PC-9 (cell line): Measurements from ENCODE around the gene SLCO2A1. TPM values are rescaled to one million over a fixed set of nuclear protein-coding genes. Genes with fewer than 3 reads are reported as not detected.

Source experiments
- BruUV-seq: library from RNA; stranded (reverse); fragments of 400-500 nt; replicated peaks from 2 replicates; lab custom pipeline; 2021; lab: Mats Ljungman, UMichigan
- CTCF ChIA-PET: fragments of 300-600 bp; sonication (Branson Sonifier 250); formaldehyde crosslinking; loops from one replicate; lab custom pipeline; 2022; ENCODE audit warnings: antibody characterized with exemption; lab: Charles Lee
- POLR2A ChIA-PET: fragments of 300-600 bp; sonication (Branson Sonifier 250); formaldehyde crosslinking; loops from one replicate; lab custom pipeline; 2022; ENCODE audit warnings: antibody characterized with exemption; ENCODE audit not compliant: unreplicated experiment; lab: Charles Lee
- DNase-seq, 2 experiments: peaks; one replicate each; pipeline versions ENCODE4 v3.0.0 to v3.0.0-alpha.2; 2015 to 2022; ENCODE audit warnings: mixed read lengths in 1 of 2
- H2AFZ ChIP-seq: fragments of 200-600 bp; sonication (generic); 2 replicates; pipeline ENCODE4 v1.8.1; 2017; ENCODE audit warnings: antibody characterized with exemption
- H3F3A ChIP-seq: fragments of 200-600 bp; sonication (generic); 2 replicates; pipeline ENCODE4 v1.8.1; 2017; ENCODE audit warnings: antibody characterized with exemption, mild to moderate bottlenecking, low read depth; ENCODE audit not compliant: insufficient read depth
- H3K27ac ChIP-seq: fragments of 200-600 bp; sonication (generic); 2 replicates; pipeline ENCODE4 v1.6.1; 2016; ENCODE audit warnings: mixed run types
- H3K27me3 ChIP-seq: fragments of 200-600 bp; sonication (generic); 2 replicates; pipeline ENCODE4 v1.6.1; 2016; ENCODE audit warnings: low read depth, mixed run types; ENCODE audit not compliant: insufficient read depth
- H3K36me3 ChIP-seq: fragments of 200-600 bp; sonication (generic); 2 replicates; pipeline ENCODE4 v1.6.1; 2016; ENCODE audit warnings: low read depth, mixed run types
- H3K4me1 ChIP-seq: fragments of 200-600 bp; sonication (generic); replicated peaks from 2 replicates; pipeline ENCODE4 v1.6.1; 2016; ENCODE audit warnings: mixed run types; ENCODE audit not compliant: insufficient read depth
- H3K4me2 ChIP-seq: fragments of 200-600 bp; sonication (generic); 2 replicates; pipeline ENCODE4 v1.6.1; 2017; ENCODE audit warnings: mixed run types
- H3K4me3 ChIP-seq: fragments of 200-600 bp; sonication (generic); 2 replicates; pipeline ENCODE4 v1.6.1; 2016; ENCODE audit warnings: mixed run types
- H3K79me2 ChIP-seq: fragments of 200-600 bp; sonication (generic); 2 replicates; pipeline ENCODE4 v1.6.1; 2017; ENCODE audit warnings: low read depth, mixed run types
- H3K9me2 ChIP-seq: fragments of 200-600 bp; sonication (generic); 2 replicates; pipeline ENCODE4 v1.8.1; 2017; ENCODE audit warnings: mild to moderate bottlenecking; ENCODE audit not compliant: insufficient read depth
- H3K9me3 ChIP-seq: fragments of 200-600 bp; sonication (generic); 2 replicates; pipeline ENCODE4 v1.8.1; 2016; ENCODE audit warnings: low read depth; ENCODE audit not compliant: insufficient read depth
- H4K20me1 ChIP-seq: fragments of 200-600 bp; sonication (generic); 2 replicates; pipeline ENCODE4 v1.8.1; 2017; ENCODE audit not compliant: insufficient read depth
- CTCF ChIP-seq: fragments of 200-600 bp; sonication (generic); conservative IDR thresholded peaks from 2 replicates; pipeline ENCODE4 v1.6.1; 2017; ENCODE audit warnings: mixed run types, antibody characterized with exemption, mild to moderate bottlenecking, moderate library complexity
- EZH2 ChIP-seq: fragments of 200-600 bp; sonication (generic); IDR thresholded peaks from 2 replicates; pipeline ENCODE4 v1.8.0; 2017; ENCODE audit warnings: antibody characterized with exemption, low read depth
- intact Hi-C: fragments of 100-400 bp; cut with micrococcal nuclease; formaldehyde crosslinking; loops from one replicate; pipeline ENCODE4 v1.10.0; 2022; ENCODE audit not compliant: unreplicated experiment
- total RNA-seq: library from RNA; stranded (reverse); gene quantifications from 2 replicates; pipeline ENCODE4 v1.2.3, GENCODE V29; 2021

Gene SLCO2A1
- total RNA-seq, 1 experiment from 2014 or later, result 0.44 TPM

DNA sequence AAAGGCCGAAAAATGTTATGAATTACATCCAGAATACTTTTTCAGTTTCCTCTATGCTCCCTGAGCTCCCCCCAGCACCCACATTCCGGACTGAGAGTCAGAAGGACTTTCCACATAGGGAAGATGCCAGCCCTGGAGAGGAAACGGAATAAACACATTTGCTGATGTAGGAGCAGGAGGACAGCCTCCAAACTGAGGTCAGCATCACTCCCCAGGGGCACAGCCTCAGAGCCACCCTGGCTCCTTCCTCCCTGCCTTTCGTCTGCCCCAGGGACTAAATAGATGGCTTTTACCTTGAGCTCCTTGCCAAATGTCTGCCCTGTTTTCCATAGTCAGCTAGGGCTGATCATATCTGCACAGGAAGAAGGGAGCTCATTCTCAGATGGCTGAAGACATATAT lies 22.6 kb upstream of the SLCO2A1 start:
- DNase-seq, result no peak
- TF ChIP-seq CTCF, result no peak
- TF ChIP-seq EZH2, result no peak
- no peaks in the 10 kb centered on the region for H3K36me3 ChIP-seq
- intact Hi-C loops, result no loop called here
- no peaks in the 10 kb centered on the region for H3K9me3 ChIP-seq
- H3K27ac ChIP-seq, result no peak overlapping the region
- no peaks in the 10 kb centered on the region for H3K27me3 ChIP-seq
- H3F3A ChIP-seq, result no peaks in the 10 kb centered on the region
- no peak overlapping the region for H3K4me3 ChIP-seq
- no peaks in the 10 kb centered on the region for H4K20me1 ChIP-seq
- ChIA-PET POLR2A (no interaction called here), CTCF (no interaction called here)
- no TSS peak for BruUV-seq
- H2AFZ ChIP-seq, result no peak overlapping the region
- H3K4me1 ChIP-seq, result no peaks in the 10 kb centered on the region
- no peaks in the 10 kb centered on the region for H3K79me2 ChIP-seq
- H3K4me2 ChIP-seq, result no peak overlapping the region
- no peaks in the 10 kb centered on the region for H3K9me2 ChIP-seq

GRCh38 chr3:134049676-134050075 lies 20.0 kb upstream of the SLCO2A1 start:
- ChIA-PET CTCF (no interaction called here), POLR2A (no interaction called here)
- Histone ChIP-seq H3K4me3 (no peak overlapping the region), H3K9me3 (peaks cover 13% of the 10 kb centered on the region; the same call in 1 of the 2 replicates), H4K20me1 (no peaks in the 10 kb centered on the region), H3K36me3 (no peaks in the 10 kb centered on the region), H3K27ac (no peak overlapping the region), H3F3A (no peaks in the 10 kb centered on the region), H3K4me1 (no peaks in the 10 kb centered on the region), H3K27me3 (no peaks in the 10 kb centered on the region), H3K4me2 (no peak overlapping the region), H2AFZ (no peak overlapping the region), H3K79me2 (no peaks in the 10 kb centered on the region), H3K9me2 (no peaks in the 10 kb centered on the region)
- DNase-seq, result no peak
- no TSS peak for BruUV-seq
- no peak for TF ChIP-seq CTCF
- TF ChIP-seq EZH2, result no peak
- intact Hi-C loops, result no loop called here

GRCh38 chr3:134048278-134048996 lies 18.7 kb upstream of the SLCO2A1 start:
- Histone ChIP-seq H2AFZ (no peak overlapping the region), H3K79me2 (no peaks in the 10 kb centered on the region), H3K27me3 (no peaks in the 10 kb centered on the region), H3K9me3 (peaks cover 16% of the 10 kb centered on the region; the same call in 1 of the 2 replicates), H3K4me3 (no peak overlapping the region), H3K9me2 (no peaks in the 10 kb centered on the region), H4K20me1 (no peaks in the 10 kb centered on the region), H3K4me2 (no peak overlapping the region), H3K27ac (no peak overlapping the region), H3F3A (no peaks in the 10 kb centered on the region), H3K4me1 (no peaks in the 10 kb centered on the region), H3K36me3 (no peaks in the 10 kb centered on the region)
- intact Hi-C loops, result no loop called here
- BruUV-seq, result no TSS peak
- ChIA-PET POLR2A (no interaction called here), CTCF (no interaction called here)
- DNase-seq, result no peak
- TF ChIP-seq CTCF (no peak), EZH2 (no peak)
